K562 (cell line): ENCODE data around the gene LRRC71. TPM values are rescaled to one million over a fixed set of nuclear protein-coding genes. Genes with fewer than 3 reads are reported as not detected.

Experiments used
- ATAC-seq: fragments of 200-7000 bp; cut with Tn5 transposase; 3 replicates; pipeline ENCODE4 v1.9.1; 2020; ENCODE audit warnings: moderate library complexity
- BruUV-seq: library from RNA; stranded (reverse); fragments of 400-500 nt; replicated peaks from 2 replicates; lab custom pipeline; 2021; lab: Mats Ljungman, UMichigan
- CTCF ChIA-PET: fragments of 300-600 bp; formaldehyde crosslinking; extraction: SDS; loops from one replicate; lab custom pipeline; 2021; ENCODE audit warnings: low intra/inter-chr PET ratio; lab: Yijun Ruan, JAX
- POLR2A ChIA-PET: fragments of 300-600, 350-650 bp; sonication (Branson Sonifier 250); formaldehyde crosslinking; extraction: SDS; loops from one replicate; lab custom pipeline; 2021; ENCODE audit warnings: antibody characterized with exemption, inconsistent platforms; lab: Yijun Ruan, JAX
- DNase-seq, 4 experiments: peaks; one replicate each; pipeline versions ENCODE4 v3.0.0 to v3.0.0-alpha.2; 2011 to 2018; ENCODE audit warnings: low spot score in 3 of 4, mixed read lengths in 3 of 4; ENCODE audit errors: extremely low read depth in 1 of 4
- FAIRE-seq: peaks from 2 replicates; lab custom pipeline; 2011; peaks lifted over from hg19 to GRCh38; lab: Jason Lieb, UNC
- H2AFZ ChIP-seq: 2 replicates; pipeline ENCODE4 v1.6.0; 2011; ENCODE audit warnings: low read depth, low read length, control low read depth, inconsistent platforms
- H3K27ac ChIP-seq: fragments of 200-600 bp; 3 replicates; pipeline ENCODE4 v1.8.0; 2011; ENCODE audit warnings: low read depth, mild to moderate bottlenecking, control low read depth, inconsistent platforms, low read length, moderate library complexity, mixed read lengths; ENCODE audit errors: extremely low read depth
- H3K27me3 ChIP-seq, 2 experiments: fragments of 300-600 bp in 1 of 2; 2 replicates in 1 of 2; 3 replicates in 1 of 2; pipeline versions ENCODE4 v1.6.0 to v1.8.0; 2011; ENCODE audit warnings: inconsistent platforms in 2 of 2, low read length in 2 of 2, mild to moderate bottlenecking in 1 of 2, mixed read lengths in 1 of 2, moderate library complexity in 1 of 2; ENCODE audit not compliant: control insufficient read depth in 2 of 2, insufficient read depth in 2 of 2
- H3K36me3 ChIP-seq: fragments of 300-600 bp; 3 replicates; pipeline ENCODE4 v1.8.0; 2011; ENCODE audit warnings: mild to moderate bottlenecking, low read length, inconsistent platforms; ENCODE audit not compliant: control insufficient read depth, insufficient read depth
- H3K4me1 ChIP-seq, 2 experiments: fragments of 200-600 bp in 1 of 2; replicated peaks in 1 of 2; 2 replicates in 1 of 2; 3 replicates in 1 of 2; pipeline versions ENCODE4 v1.5.1 to v1.8.0; 2011; ENCODE audit warnings: inconsistent platforms in 2 of 2, low read length in 2 of 2, mild to moderate bottlenecking in 1 of 2, mixed read lengths in 1 of 2, moderate library complexity in 1 of 2; ENCODE audit not compliant: control insufficient read depth in 2 of 2, insufficient read depth in 2 of 2
- H3K4me2 ChIP-seq: 2 replicates; pipeline ENCODE4 v1.6.1; 2011; ENCODE audit warnings: low read length, control low read depth, inconsistent platforms, mixed read lengths; ENCODE audit not compliant: insufficient read depth
- H3K4me3 ChIP-seq: fragments of 200-600 bp; sonication (generic), shearing (Covaris generic); 2 replicates; pipeline ENCODE4 v1.5.1; 2016; ENCODE audit warnings: control low read depth, inconsistent platforms
- H3K79me2 ChIP-seq: fragments of 200-600 bp; 3 replicates; pipeline ENCODE4 v1.8.0; 2011; ENCODE audit warnings: low read length, inconsistent platforms; ENCODE audit not compliant: control insufficient read depth, insufficient read depth
- H3K9ac ChIP-seq, 2 experiments: 2 replicates each; pipeline versions ENCODE4 v1.6.0 to v1.6.1; 2011; ENCODE audit warnings: low read depth in 2 of 2, low read length in 2 of 2, control low read depth in 1 of 2, inconsistent platforms in 1 of 2, mild to moderate bottlenecking in 1 of 2, mixed read lengths in 1 of 2; ENCODE audit not compliant: insufficient read depth in 1 of 2
- H3K9me1 ChIP-seq: one replicate; pipeline ENCODE4 v1.6.0; 2011; ENCODE audit warnings: inconsistent platforms, mild to moderate bottlenecking, low read length, moderate library complexity; ENCODE audit not compliant: control insufficient read depth, insufficient read depth
- H3K9me3 ChIP-seq: replicated peaks from 2 replicates; pipeline ENCODE4 v1.5.1; 2011; ENCODE audit warnings: low read depth, low read length, inconsistent platforms; ENCODE audit not compliant: control insufficient read depth, insufficient read depth
- H4K20me1 ChIP-seq: replicated peaks from 2 replicates; pipeline ENCODE4 v1.6.1; 2011; ENCODE audit warnings: low read length, inconsistent platforms, mixed read lengths; ENCODE audit not compliant: control insufficient read depth, insufficient read depth
- BCOR ChIP-seq: fragments of 450-650 bp; IDR thresholded peaks from 2 replicates; pipeline ENCODE4 v1.6.1; 2016
- PHF21A ChIP-seq: fragments of 450-650 bp; IDR thresholded peaks from 2 replicates; pipeline ENCODE4 v1.6.1; 2017; ENCODE audit warnings: low read depth, borderline replicate concordance
- YBX1 ChIP-seq: fragments of 450-650 bp; IDR thresholded peaks from 2 replicates; pipeline ENCODE4 v1.7.1; 2016; ENCODE audit warnings: mild to moderate bottlenecking
- ZNF780A ChIP-seq: fragments of 250-450 bp; sonication (Bioruptor Pico); IDR thresholded peaks from 2 replicates; pipeline ENCODE4 v1.5.0; 2021; ENCODE audit warnings: mild to moderate bottlenecking
- WGBS: fragments of 100-300 bp; shearing (Covaris generic); methylation state at CpG from one replicate; pipeline ENCODE4 v1.1.6; 2016; ENCODE audit warnings: low coverage, mixed read lengths; ENCODE audit not compliant: insufficient coverage; ENCODE audit errors: missing lambda C conversion rate; 5-methylcytosine and 5-hydroxymethylcytosine counted together
- in situ Hi-C: fragments of 300-500 bp; cut with MboI; formaldehyde crosslinking; loops from 4 replicates; pipeline ENCODE4 v1.15.0; 2018; ENCODE audit warnings: inconsistent platforms, mixed read lengths
- intact Hi-C: fragments of 100-400 bp; cut with micrococcal nuclease; formaldehyde crosslinking; loops from 2 replicates; pipeline ENCODE4 v1.14.2; 2022
- polyA plus RNA-seq, 8 experiments: library from polyadenylated mRNA; depleted of rRNA in 4 of 8; stranded (reverse) in 5 of 8; unstranded in 3 of 8; fragments of >200 nt; fragmentation: Nextera tagmentation in 2 of 8; fragmentation: Illumina TruSeq in 1 of 8; extraction: Ambion mirVana in 2 of 8; extraction: Trizol in 1 of 8; gene quantifications; 2 replicates each; pipeline versions ENCODE4 v1.2.1 to v1.2.3, GENCODE V29; 2011 to 2014; ENCODE audit warnings: inconsistent platforms in 1 of 8, missing spikeins in 1 of 8
- total RNA-seq, 7 experiments: library from RNA; depleted of rRNA in 6 of 7; stranded (reverse); fragments of >200 nt in 6 of 7; fragmentation: Illumina TruSeq in 2 of 7; extraction: Trizol in 2 of 7; gene quantifications; 2 replicates each; pipeline versions ENCODE4 v1.2.1 to v1.2.3, GENCODE V29; 2011 to 2021; ENCODE audit warnings: low replicate concordance in 1 of 7
- TF ChIP-seq, protein P1 (sequence below): fragments of 450-650 bp; IDR thresholded peaks from 2 replicates; pipeline ENCODE4 v1.6.1; 2016

LRRC71 gene
- total and polyA plus RNA-seq, 9 of the 15 experiments (the other 6 are each of a cell fraction or from before 2014, with no cell fraction given), result 0.06 to 1.2 (median 0.51) TPM; not detected in 1

- peaks cover 15 to 44% of the 10 kb centered on the region in 2 experiments; a peak in 4 of 5 replicates for H3K4me1 ChIP-seq
- intact Hi-C loops, result no loop called here
Observed at GRCh38 chr1:156901590-156901900, 18.9 kb upstream of the LRRC71 start.

More at GRCh38 chr1:156901590-156901900, 18.9 kb upstream of the LRRC71 start:
- ChIA-PET CTCF (no interaction called here), POLR2A (no interaction called here)
- FAIRE-seq (no peak), ATAC-seq (no peak), DNase-seq (no peak)
- Histone ChIP-seq H3K27me3 (no peaks in the 10 kb centered on the region), H3K79me2 (no peaks in the 10 kb centered on the region), H3K36me3 (no peaks in the 10 kb centered on the region), H3K4me3 (no peak overlapping the region), H4K20me1 (no peaks in the 10 kb centered on the region), H3K9me1 (no peaks in the 10 kb centered on the region), H3K9ac (no peak overlapping the region), H3K9me3 (no peaks in the 10 kb centered on the region), H2AFZ (peak overlapping the region; percentile 15; the same call in 1 of the 2 replicates), H3K27ac (no peak overlapping the region), H3K4me2 (no peak overlapping the region)
- BruUV-seq, result no TSS peak
- in situ Hi-C loops, result no loop called here
- TF ChIP-seq BCOR (no peak), YBX1 (no peak), ZNF780A (CRISPR knock-in tag) (no peak), PHF21A (no peak)
- TF ChIP-seq, protein P1, sequence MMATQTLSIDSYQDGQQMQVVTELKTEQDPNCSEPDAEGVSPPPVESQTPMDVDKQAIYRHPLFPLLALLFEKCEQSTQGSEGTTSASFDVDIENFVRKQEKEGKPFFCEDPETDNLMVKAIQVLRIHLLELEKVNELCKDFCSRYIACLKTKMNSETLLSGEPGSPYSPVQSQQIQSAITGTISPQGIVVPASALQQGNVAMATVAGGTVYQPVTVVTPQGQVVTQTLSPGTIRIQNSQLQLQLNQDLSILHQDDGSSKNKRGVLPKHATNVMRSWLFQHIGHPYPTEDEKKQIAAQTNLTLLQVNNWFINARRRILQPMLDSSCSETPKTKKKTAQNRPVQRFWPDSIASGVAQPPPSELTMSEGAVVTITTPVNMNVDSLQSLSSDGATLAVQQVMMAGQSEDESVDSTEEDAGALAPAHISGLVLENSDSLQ, result no peak
- 60% methylated on average over 3 of the region's 4 CpGs for WGBS
